ENCODE measurements around the gene COL25A1. TPM values are rescaled to one million over a fixed set of nuclear protein-coding genes. Genes with fewer than 3 reads are reported as not detected.

Gene COL25A1
- total RNA-seq, 1 experiment from 2014 or later, result 4.2 TPM

GRCh38 chr4:109033993-109034392 lies 268.5 kb downstream of the COL25A1 start:
- TF ChIP-seq CTCF (conservative IDR thresholded peaks at IDR 0.05), result no peak

More at GRCh38 chr4:109033993-109034392, 268.5 kb downstream of the COL25A1 start:
- Histone ChIP-seq H4K20me1 (ENCODE audit: control insufficient read depth, insufficient read depth, insufficient read length) (no peaks in the 10 kb centered on the region), H3K56ac (ENCODE audit: insufficient read length, low read depth, low read length) (no peak overlapping the region), H3K27ac (ENCODE audit: insufficient read length, low read depth, low read length) (no peak overlapping the region), H2BK15ac (ENCODE audit: low read depth, low read length) (no peak overlapping the region), H4K5ac (ENCODE audit: insufficient read length, low read depth, low read length) (no peak overlapping the region), H2AK5ac (ENCODE audit: insufficient read length, low read length) (no peak overlapping the region), H3K27me3 (ENCODE audit: insufficient read depth, low read length) (no peaks in the 10 kb centered on the region), H4K91ac (ENCODE audit: insufficient read length, low read depth, low read length) (no peak overlapping the region), H2BK5ac (ENCODE audit: insufficient read length, low read length) (no peak overlapping the region), H3K14ac (ENCODE audit: insufficient read depth, low read length) (no peak overlapping the region), H2AFZ (ENCODE audit: low read length) (no peak overlapping the region), H3T11ph (ENCODE audit: low read length) (no peak overlapping the region), H3K9me3 (ENCODE audit: control insufficient read depth, low read depth, low read length) (no peaks in the 10 kb centered on the region), H4K8ac (replicated peaks; ENCODE audit: insufficient read length, low read depth, low read length) (no peak overlapping the region), H3K23me2 (ENCODE audit: insufficient read length, low read depth, low read length, poor library complexity, severe bottlenecking) (no peaks in the 10 kb centered on the region), H3K4me2 (ENCODE audit: insufficient read depth, insufficient read length, low read length) (no peak overlapping the region), H2BK120ac (ENCODE audit: low read depth, low read length, poor library complexity, severe bottlenecking) (no peak overlapping the region), H3K23ac (ENCODE audit: insufficient read length, low read depth, low read length) (no peak overlapping the region), H3K9ac (ENCODE audit: extremely low read depth, insufficient read length, low read length) (no peak overlapping the region), H2BK12ac (ENCODE audit: insufficient read length, low read depth, low read length) (no peak overlapping the region), H3K4me1 (ENCODE audit: insufficient read depth, low read length) (no peaks in the 10 kb centered on the region), H3K79me1 (ENCODE audit: insufficient read depth, low read depth, low read length, poor library complexity, severe bottlenecking) (no peaks in the 10 kb centered on the region), H2BK20ac (ENCODE audit: low read depth, low read length, poor library complexity, severe bottlenecking) (no peak overlapping the region), H3K79me2 (ENCODE audit: insufficient read depth, low read length) (no peaks in the 10 kb centered on the region), H3K18ac (ENCODE audit: insufficient read length, low read depth, low read length) (no peak overlapping the region), H3K4ac (ENCODE audit: low read depth, low read length) (no peak overlapping the region)
- Mint-ChIP-seq H3K36me3 (ENCODE audit: insufficient read depth in 1 of 3, low read depth in 3 of 3) (no peaks in the 10 kb centered on the region), H3K4me3 (no peak overlapping the region), H3K27me3 (ENCODE audit: low read depth) (no peaks in the 10 kb centered on the region), H3K27ac (no peak overlapping the region), H3K4me1 (no peaks in the 10 kb centered on the region), H3K9me3 (no peaks in the 10 kb centered on the region)
- WGBS (ENCODE audit: extremely low coverage, insufficient read length, low lambda C conversion rate), result no CpG with 5 or more reads among the region's 1 CpG
- no peak for DNase-seq
